ENCODE data around the gene ASB16. TPM values are rescaled to one million over a fixed set of nuclear protein-coding genes. Genes with fewer than 3 reads are reported as not detected.

Gene ASB16
- total and polyA plus RNA-seq, 10 of the 15 experiments (the other 5 are each of a cell fraction or from before 2014, with no cell fraction given), result 0.07 to 1.1 (median 0.44) TPM; not detected in 5

DNA sequence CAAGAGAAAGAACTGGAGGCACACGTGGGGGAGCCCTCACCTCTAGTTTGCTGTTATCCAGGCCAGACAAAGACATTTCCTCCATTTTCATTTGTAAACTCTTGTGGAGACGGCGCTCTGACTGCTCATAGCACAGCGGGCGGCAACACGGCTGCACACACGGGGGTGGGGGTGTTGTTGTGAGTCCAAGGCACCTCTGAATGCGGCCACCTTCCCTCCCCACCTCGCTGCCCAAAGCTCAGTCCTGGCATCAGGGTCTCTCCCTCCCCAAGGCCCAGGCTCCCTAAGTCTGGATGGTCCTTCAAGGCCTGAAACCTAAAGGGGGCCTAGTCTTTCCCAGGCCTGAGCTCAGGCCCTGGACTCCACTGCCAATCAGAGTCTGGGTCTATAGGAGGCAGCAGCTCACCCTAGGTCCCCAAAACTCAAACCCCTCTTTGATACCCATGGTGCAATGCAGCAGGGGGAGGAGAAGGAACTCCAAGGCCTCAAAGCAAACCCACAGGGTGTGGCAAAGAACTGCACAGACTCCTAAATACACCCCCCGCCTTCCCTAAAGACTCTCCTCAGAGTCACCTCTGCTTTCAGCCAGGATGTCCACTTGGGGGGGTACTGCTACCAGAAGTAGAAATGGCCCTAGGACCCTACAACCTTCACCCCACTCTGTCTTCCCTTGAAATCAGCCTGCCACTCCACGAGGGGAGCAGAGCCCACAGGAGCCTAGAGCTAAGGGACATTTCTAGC is 27.6 kb downstream of the ASB16 start (continued):
- 0 out of 2 replicates have a peak, but pooled peaks have one; percentile 3 for TF ChIP-seq TBL1XR1 (IDR thresholded peaks at IDR 0.05; ENCODE audit: low read depth, low read length)
- no peak for TF ChIP-seq ZNF217 (IDR thresholded peaks at IDR 0.05)
- 0 out of 2 replicates have a peak, but pooled peaks have one; percentile 19 for TF ChIP-seq RUNX3 (IDR thresholded peaks at IDR 0.05; ENCODE audit: low read length)
- TF ChIP-seq NR2C1 (IDR thresholded peaks at IDR 0.05), result no peak
- TF ChIP-seq RBBP5 (conservative IDR thresholded peaks at IDR 0.05), result no peak
- no peak for TF ChIP-seq IRF3 (IDR thresholded peaks at IDR 0.05)
- no peak for TF ChIP-seq BHLHE40 (IDR thresholded peaks at IDR 0.05; ENCODE audit: borderline replicate concordance in 1 of 2, low read depth in 2 of 2, low read length in 1 of 2)
- TF ChIP-seq CBX5 (IDR thresholded peaks at IDR 0.05; ENCODE audit: low read depth), result no peak
- 0 out of 2 replicates have a peak, but pooled peaks have one; percentile 37 for TF ChIP-seq SMARCA5 (IDR thresholded peaks at IDR 0.05)
- peak; percentile 25; the same call in 1 of the 2 replicates for TF ChIP-seq YY1 (IDR thresholded peaks at IDR 0.05; ENCODE audit: low read depth, low read length)
- TF ChIP-seq RAD21 (IDR thresholded peaks at IDR 0.05; ENCODE audit: insufficient read depth, low read depth, low read length), result peak; percentile 41; the same call in 1 of the 2 replicates
- TF ChIP-seq CBX3 (IDR thresholded peaks at IDR 0.05; ENCODE audit: borderline replicate concordance, low read depth), result no peak
- 0 out of 2 replicates have a peak, but pooled peaks have one; percentile 43 for TF ChIP-seq PML (IDR thresholded peaks at IDR 0.05; ENCODE audit: low read length)
- TF ChIP-seq, protein P1, sequence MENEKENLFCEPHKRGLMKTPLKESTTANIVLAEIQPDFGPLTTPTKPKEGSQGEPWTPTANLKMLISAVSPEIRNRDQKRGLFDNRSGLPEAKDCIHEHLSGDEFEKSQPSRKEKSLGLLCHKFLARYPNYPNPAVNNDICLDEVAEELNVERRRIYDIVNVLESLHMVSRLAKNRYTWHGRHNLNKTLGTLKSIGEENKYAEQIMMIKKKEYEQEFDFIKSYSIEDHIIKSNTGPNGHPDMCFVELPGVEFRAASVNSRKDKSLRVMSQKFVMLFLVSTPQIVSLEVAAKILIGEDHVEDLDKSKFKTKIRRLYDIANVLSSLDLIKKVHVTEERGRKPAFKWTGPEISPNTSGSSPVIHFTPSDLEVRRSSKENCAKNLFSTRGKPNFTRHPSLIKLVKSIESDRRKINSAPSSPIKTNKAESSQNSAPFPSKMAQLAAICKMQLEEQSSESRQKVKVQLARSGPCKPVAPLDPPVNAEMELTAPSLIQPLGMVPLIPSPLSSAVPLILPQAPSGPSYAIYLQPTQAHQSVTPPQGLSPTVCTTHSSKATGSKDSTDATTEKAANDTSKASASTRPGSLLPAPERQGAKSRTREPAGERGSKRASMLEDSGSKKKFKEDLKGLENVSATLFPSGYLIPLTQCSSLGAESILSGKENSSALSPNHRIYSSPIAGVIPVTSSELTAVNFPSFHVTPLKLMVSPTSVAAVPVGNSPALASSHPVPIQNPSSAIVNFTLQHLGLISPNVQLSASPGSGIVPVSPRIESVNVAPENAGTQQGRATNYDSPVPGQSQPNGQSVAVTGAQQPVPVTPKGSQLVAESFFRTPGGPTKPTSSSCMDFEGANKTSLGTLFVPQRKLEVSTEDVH (IDR thresholded peaks at IDR 0.05; ENCODE audit: low read depth, partially characterized antibody), result no peak
- no peak for TF ChIP-seq CBFB (IDR thresholded peaks at IDR 0.05; ENCODE audit: low read depth)
- 0 out of 2 replicates have a peak, but pooled peaks have one; percentile 35 for TF ChIP-seq NBN (IDR thresholded peaks at IDR 0.05)
- no peak for TF ChIP-seq RFX5 (IDR thresholded peaks at IDR 0.05; ENCODE audit: low read depth, low read length)
- TF ChIP-seq POLR2AphosphoS2 (IDR thresholded peaks at IDR 0.05; ENCODE audit: low read depth, low read length), result no peak
- TF ChIP-seq ZNF207 (IDR thresholded peaks at IDR 0.05; ENCODE audit: borderline replicate concordance), result no peak
- no peak for TF ChIP-seq IKZF1 (conservative IDR thresholded peaks at IDR 0.05)
- TF ChIP-seq ZNF687 (IDR thresholded peaks at IDR 0.05), result no peak
- TF ChIP-seq CREB1 (IDR thresholded peaks at IDR 0.05; ENCODE audit: low read depth), result 0 out of 2 replicates have a peak, but pooled peaks have one; percentile 9
- TF ChIP-seq STAT1 (conservative IDR thresholded peaks at IDR 0.05), result no peak
- no peak for TF ChIP-seq ZNF274 (IDR thresholded peaks at IDR 0.05; ENCODE audit: insufficient read depth, insufficient read length)
